AG09309 (cell line): ENCODE results near the gene WWC1.
"Not testable (repeated sequence)": the region's sequence is repeated elsewhere in the genome, so short reads cannot be mapped to it uniquely, and the experiment has no call there.

ENCODE experiments used
- DNase-seq: peaks from one replicate; pipeline ENCODE4 v3.0.0-alpha.2; 2010; ENCODE audit warnings: low read depth
- H3K4me3 ChIP-seq: 2 replicates; pipeline ENCODE4 v1.5.1; 2011; ENCODE audit warnings: mild to moderate bottlenecking, low read depth, low read length, moderate library complexity; ENCODE audit not compliant: control insufficient read depth
- TF ChIP-seq, protein P1 (sequence below): IDR thresholded peaks from 2 replicates; pipeline ENCODE4 v1.5.1; 2011; ENCODE audit warnings: mild to moderate bottlenecking, low read depth, low read length, inconsistent platforms; ENCODE audit not compliant: insufficient read depth, control insufficient read depth; ENCODE audit errors: missing control alignments

WWC1 gene

DNA sequence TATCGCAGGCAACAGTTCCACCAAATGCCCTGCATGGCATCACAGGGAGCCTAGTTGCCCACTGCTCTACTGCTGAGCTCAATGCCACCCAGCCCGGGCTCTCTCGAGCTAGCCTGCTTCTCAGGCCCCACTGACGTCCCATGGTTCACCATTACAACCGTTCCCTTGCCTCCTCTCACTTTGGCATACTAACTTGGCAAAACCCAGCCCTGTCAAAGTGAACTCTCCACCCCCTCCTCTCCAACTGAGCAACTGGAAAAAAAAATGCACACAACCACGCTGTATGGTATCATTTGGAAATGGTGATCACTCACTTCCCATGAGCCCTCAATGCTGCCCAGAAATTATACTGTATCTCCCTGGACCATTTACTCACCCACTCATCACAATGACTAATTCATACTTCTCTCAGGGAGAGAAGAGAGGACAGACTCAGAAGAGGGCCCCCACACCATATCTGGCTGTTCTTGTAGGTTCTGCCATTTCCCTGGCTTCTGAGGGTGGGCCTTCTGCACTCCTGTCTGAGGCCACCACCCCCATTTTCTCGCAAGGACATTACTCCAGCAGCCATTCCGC is 143.4 kb downstream of the WWC1 start:
- TF ChIP-seq, protein P1, sequence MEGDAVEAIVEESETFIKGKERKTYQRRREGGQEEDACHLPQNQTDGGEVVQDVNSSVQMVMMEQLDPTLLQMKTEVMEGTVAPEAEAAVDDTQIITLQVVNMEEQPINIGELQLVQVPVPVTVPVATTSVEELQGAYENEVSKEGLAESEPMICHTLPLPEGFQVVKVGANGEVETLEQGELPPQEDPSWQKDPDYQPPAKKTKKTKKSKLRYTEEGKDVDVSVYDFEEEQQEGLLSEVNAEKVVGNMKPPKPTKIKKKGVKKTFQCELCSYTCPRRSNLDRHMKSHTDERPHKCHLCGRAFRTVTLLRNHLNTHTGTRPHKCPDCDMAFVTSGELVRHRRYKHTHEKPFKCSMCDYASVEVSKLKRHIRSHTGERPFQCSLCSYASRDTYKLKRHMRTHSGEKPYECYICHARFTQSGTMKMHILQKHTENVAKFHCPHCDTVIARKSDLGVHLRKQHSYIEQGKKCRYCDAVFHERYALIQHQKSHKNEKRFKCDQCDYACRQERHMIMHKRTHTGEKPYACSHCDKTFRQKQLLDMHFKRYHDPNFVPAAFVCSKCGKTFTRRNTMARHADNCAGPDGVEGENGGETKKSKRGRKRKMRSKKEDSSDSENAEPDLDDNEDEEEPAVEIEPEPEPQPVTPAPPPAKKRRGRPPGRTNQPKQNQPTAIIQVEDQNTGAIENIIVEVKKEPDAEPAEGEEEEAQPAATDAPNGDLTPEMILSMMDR, result no peak
- DNase-seq, result no peak
- H3K4me3 ChIP-seq, result no peak overlapping the region

- H3K4me3 ChIP-seq, DNase-seq: not testable (repeated sequence)
Observed at GRCh38 chr5:168435340-168435739, 143.9 kb downstream of the WWC1 start.

GRCh38 chr5:168438349-168438748 is 146.9 kb downstream of the WWC1 start:
- TF ChIP-seq, protein P1, result no peak
- H3K4me3 ChIP-seq, result no peak overlapping the region
- no peak for DNase-seq

- TF ChIP-seq, protein P1, result no peak
Observed at GRCh38 chr5:168443533-168443932, 152.1 kb downstream of the WWC1 start.

GRCh38 chr5:168443950-168444700 is 152.7 kb downstream of the WWC1 start:
- no peak overlapping the region for H3K4me3 ChIP-seq
- no peak for DNase-seq
- TF ChIP-seq, protein P1, result no peak

More at GRCh38 chr5:168443533-168443932, 152.1 kb downstream of the WWC1 start:
- H3K4me3 ChIP-seq, result no peak overlapping the region
- DNase-seq, result no peak

- no peak overlapping the region for H3K4me3 ChIP-seq
- TF ChIP-seq, protein P1, result no peak
- no peak for DNase-seq
Observed at GRCh38 chr5:168446983-168447619, 155.7 kb downstream of the WWC1 start.

DNA sequence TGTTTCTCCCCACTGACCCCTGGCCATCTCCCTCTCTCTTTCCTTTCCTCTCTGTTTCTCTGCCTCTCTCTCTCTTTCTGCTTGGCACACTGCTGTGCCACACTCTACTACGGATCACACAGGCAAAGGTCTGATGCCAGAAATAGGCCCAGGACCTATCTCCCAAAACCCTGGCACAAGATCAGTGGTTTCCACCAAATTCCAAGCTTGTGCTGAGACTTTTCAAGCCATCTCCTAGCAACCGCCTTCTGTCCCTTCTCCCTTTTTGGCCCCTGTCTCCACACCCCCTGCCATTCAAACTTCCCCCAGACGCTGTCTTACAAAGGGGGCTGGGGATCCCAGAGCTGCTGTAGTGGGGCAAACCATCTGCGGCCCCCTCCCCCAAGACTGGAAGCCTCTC is 156.4 kb downstream of the WWC1 start:
- TF ChIP-seq, protein P1, result no peak
- no peak for DNase-seq

More for the DNA sequence above, 156.4 kb downstream of the WWC1 start:
- no peak overlapping the region for H3K4me3 ChIP-seq
